Body of pancreas (tissue), 4 donors: ENCODE measurements around the gene TFDP1.

Experiments
- POLR2A ChIP-seq, 3 donors: fragments of 450-650 bp; IDR thresholded peaks; one replicate each; pipeline ENCODE4 v1.6.1; 2016; ENCODE audit warnings: antibody characterized with exemption in 3 of 3, mild to moderate bottlenecking in 2 of 3
- TF ChIP-seq, protein P1 (sequence below), 7 experiments: fragments of 450-650 bp in 4 of 7; fragments of 200-600 bp in 3 of 7; sonication (generic) in 3 of 7; IDR thresholded peaks; one replicate each; pipeline ENCODE4 v1.5.1; 2016 to 2019; ENCODE audit warnings: antibody characterized with exemption in 7 of 7

GRCh38 chr13:113666329-113666670, 81.7 kb downstream of the TFDP1 start:
- TF ChIP-seq, protein P1, sequence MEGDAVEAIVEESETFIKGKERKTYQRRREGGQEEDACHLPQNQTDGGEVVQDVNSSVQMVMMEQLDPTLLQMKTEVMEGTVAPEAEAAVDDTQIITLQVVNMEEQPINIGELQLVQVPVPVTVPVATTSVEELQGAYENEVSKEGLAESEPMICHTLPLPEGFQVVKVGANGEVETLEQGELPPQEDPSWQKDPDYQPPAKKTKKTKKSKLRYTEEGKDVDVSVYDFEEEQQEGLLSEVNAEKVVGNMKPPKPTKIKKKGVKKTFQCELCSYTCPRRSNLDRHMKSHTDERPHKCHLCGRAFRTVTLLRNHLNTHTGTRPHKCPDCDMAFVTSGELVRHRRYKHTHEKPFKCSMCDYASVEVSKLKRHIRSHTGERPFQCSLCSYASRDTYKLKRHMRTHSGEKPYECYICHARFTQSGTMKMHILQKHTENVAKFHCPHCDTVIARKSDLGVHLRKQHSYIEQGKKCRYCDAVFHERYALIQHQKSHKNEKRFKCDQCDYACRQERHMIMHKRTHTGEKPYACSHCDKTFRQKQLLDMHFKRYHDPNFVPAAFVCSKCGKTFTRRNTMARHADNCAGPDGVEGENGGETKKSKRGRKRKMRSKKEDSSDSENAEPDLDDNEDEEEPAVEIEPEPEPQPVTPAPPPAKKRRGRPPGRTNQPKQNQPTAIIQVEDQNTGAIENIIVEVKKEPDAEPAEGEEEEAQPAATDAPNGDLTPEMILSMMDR (IDR thresholded peaks at IDR 0.05) = no peak
- TF ChIP-seq POLR2A (IDR thresholded peaks at IDR 0.05) = no peak
